B cell (primary cell): ENCODE data around the gene PLCB1.

ENCODE experiments used
- EZH2 ChIP-seq: IDR thresholded peaks from 2 replicates; pipeline ENCODE4 v1.6.1; 2012; ENCODE audit warnings: borderline replicate concordance, low read depth, mild to moderate bottlenecking, moderate library complexity, low read length; ENCODE audit not compliant: insufficient read depth, poor library complexity, severe bottlenecking
- TF ChIP-seq, protein P1 (sequence below): fragments of 200-600 bp; IDR thresholded peaks from one replicate; pipeline ENCODE4 v1.8.0; 2022; ENCODE audit warnings: antibody characterized with exemption, mild to moderate bottlenecking

DNA sequence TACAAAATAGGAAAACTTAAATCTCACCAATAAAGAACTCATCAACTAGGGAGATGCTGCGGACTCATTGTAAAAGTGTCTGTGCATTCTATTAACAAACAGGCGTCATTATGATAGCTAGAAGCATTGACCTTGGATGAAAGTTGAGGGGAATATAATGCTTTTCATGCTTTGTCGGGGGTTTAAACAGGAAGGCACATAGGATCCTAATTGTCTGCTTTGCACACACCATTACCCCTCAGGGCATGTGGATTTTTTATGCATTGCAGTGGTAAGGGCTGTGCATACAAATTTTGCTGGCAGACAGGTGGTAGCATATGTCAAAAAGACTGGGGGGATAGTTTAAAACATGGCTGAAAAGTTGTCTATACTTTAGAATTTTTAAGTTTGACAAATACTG lies 488.9 kb downstream of the PLCB1 start:
- TF ChIP-seq, protein P1, sequence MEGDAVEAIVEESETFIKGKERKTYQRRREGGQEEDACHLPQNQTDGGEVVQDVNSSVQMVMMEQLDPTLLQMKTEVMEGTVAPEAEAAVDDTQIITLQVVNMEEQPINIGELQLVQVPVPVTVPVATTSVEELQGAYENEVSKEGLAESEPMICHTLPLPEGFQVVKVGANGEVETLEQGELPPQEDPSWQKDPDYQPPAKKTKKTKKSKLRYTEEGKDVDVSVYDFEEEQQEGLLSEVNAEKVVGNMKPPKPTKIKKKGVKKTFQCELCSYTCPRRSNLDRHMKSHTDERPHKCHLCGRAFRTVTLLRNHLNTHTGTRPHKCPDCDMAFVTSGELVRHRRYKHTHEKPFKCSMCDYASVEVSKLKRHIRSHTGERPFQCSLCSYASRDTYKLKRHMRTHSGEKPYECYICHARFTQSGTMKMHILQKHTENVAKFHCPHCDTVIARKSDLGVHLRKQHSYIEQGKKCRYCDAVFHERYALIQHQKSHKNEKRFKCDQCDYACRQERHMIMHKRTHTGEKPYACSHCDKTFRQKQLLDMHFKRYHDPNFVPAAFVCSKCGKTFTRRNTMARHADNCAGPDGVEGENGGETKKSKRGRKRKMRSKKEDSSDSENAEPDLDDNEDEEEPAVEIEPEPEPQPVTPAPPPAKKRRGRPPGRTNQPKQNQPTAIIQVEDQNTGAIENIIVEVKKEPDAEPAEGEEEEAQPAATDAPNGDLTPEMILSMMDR: no peak
- TF ChIP-seq EZH2: no peak
